CD4-positive, alpha-beta T cell (primary cell): ENCODE results near the gene FSTL3. TPM values are rescaled to one million over a fixed set of nuclear protein-coding genes. Genes with fewer than 3 reads are reported as not detected.

ENCODE experiments used
- ATAC-seq: fragments of 200-7000 bp; cut with Tn5 transposase; one replicate; pipeline ENCODE4 v1.10.0; 2022; ENCODE audit warnings: mild to moderate bottlenecking; ENCODE audit not compliant: poor library complexity
- CTCF ChIA-PET: fragments of 350-600 bp; sonication (Branson Sonifier 250); formaldehyde crosslinking; loops from one replicate; lab custom pipeline; 2021; ENCODE audit warnings: antibody characterized with exemption, inconsistent platforms; lab: Charles Lee
- POLR2A ChIA-PET: fragments of 350-600 bp; sonication (Branson Sonifier 250); formaldehyde crosslinking; loops from one replicate; lab custom pipeline; 2021; ENCODE audit warnings: antibody characterized with exemption, inconsistent platforms; lab: Charles Lee
- DNase-seq, 14 experiments: peaks; one replicate each; pipeline ENCODE4 v3.0.0-alpha.2; 2013 to 2020; ENCODE audit warnings: mixed read lengths in 2 of 14
- H3K27ac ChIP-seq, 2 donors: one replicate each; pipeline versions ENCODE4 v1.5.1 to v1.7.0; 2013; ENCODE audit warnings: low read length in 2 of 2, low read depth in 1 of 2, mild to moderate bottlenecking in 1 of 2
- H3K27me3 ChIP-seq, 2 experiments: 1 replicate in 1 of 2; 2 replicates in 1 of 2; pipeline versions ENCODE4 v1.6.1 to v1.7.0; 2013; ENCODE audit warnings: low read length in 2 of 2, control low read depth in 1 of 2, mild to moderate bottlenecking in 1 of 2, moderate library complexity in 1 of 2; ENCODE audit not compliant: insufficient read depth in 2 of 2, control insufficient read depth in 1 of 2
- H3K36me3 ChIP-seq: one replicate; pipeline ENCODE4 v1.6.1; 2013; ENCODE audit warnings: low read length, control low read depth; ENCODE audit not compliant: insufficient read depth
- H3K4me1 ChIP-seq: one replicate; pipeline ENCODE4 v1.6.1; 2013; ENCODE audit warnings: low read length, control low read depth; ENCODE audit not compliant: insufficient read depth
- H3K4me3 ChIP-seq: one replicate; pipeline ENCODE4 v1.5.1; 2013; ENCODE audit warnings: mild to moderate bottlenecking, low read length, moderate library complexity
- H3K9me3 ChIP-seq, 2 experiments: 1 replicate in 1 of 2; 2 replicates in 1 of 2; pipeline versions ENCODE4 v1.6.1 to v1.7.0; 2013; ENCODE audit warnings: low read length in 2 of 2, mild to moderate bottlenecking in 2 of 2, control low read depth in 1 of 2, moderate library complexity in 1 of 2; ENCODE audit not compliant: control insufficient read depth in 1 of 2, insufficient read depth in 1 of 2
- H3K27ac Mint-ChIP-seq: one replicate; pipeline ENCODE4 v1.8.0; 2020; ENCODE audit warnings: mixed read lengths
- H3K27me3 Mint-ChIP-seq: one replicate; pipeline ENCODE4 v1.8.0; 2021; ENCODE audit warnings: mixed read lengths
- H3K36me3 Mint-ChIP-seq: one replicate; pipeline ENCODE4 v1.8.0; 2021; ENCODE audit warnings: low read depth, mixed read lengths
- H3K4me1 Mint-ChIP-seq: one replicate; pipeline ENCODE4 v1.8.0; 2021; ENCODE audit warnings: low read depth, mixed read lengths
- H3K4me3 Mint-ChIP-seq: one replicate; pipeline ENCODE4 v1.8.0; 2020; ENCODE audit warnings: mild to moderate bottlenecking, mixed read lengths
- H3K9me3 Mint-ChIP-seq: one replicate; pipeline ENCODE4 v1.8.0; 2020; ENCODE audit warnings: mixed read lengths
- intact Hi-C, 2 experiments: fragments of 100-400 bp; cut with DNase I in 1 of 2; cut with micrococcal nuclease in 1 of 2; formaldehyde crosslinking; loops; one replicate each; pipeline versions ENCODE4 v1.15.1 to v1.9.0; 2023 to 2025; cut with DNase I, micrococcal nuclease
- total RNA-seq, 174 experiments: library from RNA in 2 of 174; stranded (reverse) in 2 of 174; gene quantifications; one replicate each; pipeline ENCODE4 v1.2.3 and lab custom pipeline; 2021 to 2026
- TF ChIP-seq, protein P1 (sequence below): fragments of 200-600 bp; IDR thresholded peaks from one replicate; pipeline ENCODE4 v1.8.0; 2022; ENCODE audit warnings: antibody characterized with exemption, mild to moderate bottlenecking

The FSTL3 gene
- total RNA-seq, 2 experiments from 2014 or later, result 2.2 to 3.4 TPM

DNA sequence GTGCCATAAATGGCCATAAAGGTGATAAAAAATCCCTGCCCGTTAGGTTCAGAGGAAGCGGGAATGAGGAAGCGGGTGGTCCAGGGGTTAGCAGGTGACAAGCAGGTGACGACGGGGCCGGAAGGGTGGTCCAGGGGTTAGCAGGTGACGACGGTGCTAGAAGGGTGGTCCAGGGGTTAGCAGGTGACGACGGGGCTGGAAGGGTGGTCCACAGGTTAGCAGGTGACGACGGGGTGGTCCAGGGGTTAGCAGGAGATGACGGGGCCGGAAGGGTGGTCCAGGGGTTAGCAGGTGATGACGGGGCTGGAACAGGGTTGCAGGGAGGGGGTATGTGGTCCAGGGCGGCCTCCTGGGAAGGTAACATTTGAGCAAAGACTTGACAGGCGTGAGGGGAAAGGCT lies 12.8 kb downstream of the FSTL3 start:
- ChIA-PET CTCF (no interaction called here), POLR2A (no interaction called here)
- H3K4me1 Mint-ChIP-seq, result no peaks in the 10 kb centered on the region
- H3K27ac ChIP-seq, result no peak overlapping the region
- peak in 1 of 14 experiments; percentile 12 for DNase-seq
- H3K4me1 ChIP-seq, result no peaks in the 10 kb centered on the region
- no peak overlapping the region for H3K27ac Mint-ChIP-seq
- no peaks in the 10 kb centered on the region for H3K9me3 ChIP-seq
- H3K4me3 ChIP-seq, result no peak overlapping the region
- no peak for ATAC-seq
- intact Hi-C loops, result no loop called here
- no peaks in the 10 kb centered on the region for H3K27me3 Mint-ChIP-seq
- no peak overlapping the region for H3K4me3 Mint-ChIP-seq
- no peaks in the 10 kb centered on the region for H3K9me3 Mint-ChIP-seq
- H3K36me3 Mint-ChIP-seq, result no peaks in the 10 kb centered on the region
- H3K36me3 ChIP-seq, result no peaks in the 10 kb centered on the region
- H3K27me3 ChIP-seq, result no peaks in the 10 kb centered on the region
- TF ChIP-seq, protein P1, sequence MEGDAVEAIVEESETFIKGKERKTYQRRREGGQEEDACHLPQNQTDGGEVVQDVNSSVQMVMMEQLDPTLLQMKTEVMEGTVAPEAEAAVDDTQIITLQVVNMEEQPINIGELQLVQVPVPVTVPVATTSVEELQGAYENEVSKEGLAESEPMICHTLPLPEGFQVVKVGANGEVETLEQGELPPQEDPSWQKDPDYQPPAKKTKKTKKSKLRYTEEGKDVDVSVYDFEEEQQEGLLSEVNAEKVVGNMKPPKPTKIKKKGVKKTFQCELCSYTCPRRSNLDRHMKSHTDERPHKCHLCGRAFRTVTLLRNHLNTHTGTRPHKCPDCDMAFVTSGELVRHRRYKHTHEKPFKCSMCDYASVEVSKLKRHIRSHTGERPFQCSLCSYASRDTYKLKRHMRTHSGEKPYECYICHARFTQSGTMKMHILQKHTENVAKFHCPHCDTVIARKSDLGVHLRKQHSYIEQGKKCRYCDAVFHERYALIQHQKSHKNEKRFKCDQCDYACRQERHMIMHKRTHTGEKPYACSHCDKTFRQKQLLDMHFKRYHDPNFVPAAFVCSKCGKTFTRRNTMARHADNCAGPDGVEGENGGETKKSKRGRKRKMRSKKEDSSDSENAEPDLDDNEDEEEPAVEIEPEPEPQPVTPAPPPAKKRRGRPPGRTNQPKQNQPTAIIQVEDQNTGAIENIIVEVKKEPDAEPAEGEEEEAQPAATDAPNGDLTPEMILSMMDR, result no peak

DNA sequence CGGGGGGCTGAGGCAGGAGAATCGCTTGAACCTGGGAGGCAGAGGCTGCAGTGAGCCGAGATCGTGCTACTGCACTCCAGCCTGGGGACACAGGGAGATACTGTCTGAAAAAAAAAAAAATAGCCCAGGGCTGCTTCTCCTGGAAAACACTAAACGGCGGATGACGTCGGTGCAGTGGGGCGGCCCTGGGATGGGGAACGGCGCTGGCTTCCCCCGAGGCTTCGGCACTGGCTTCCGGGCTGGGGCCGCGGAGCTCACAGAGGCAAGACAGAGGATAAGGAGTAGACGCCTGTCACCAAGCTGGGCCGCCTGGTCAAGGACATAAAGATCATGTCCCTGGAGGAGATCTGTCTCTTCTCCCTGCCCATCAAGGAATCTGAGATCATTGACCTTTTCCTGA lies 14.0 kb downstream of the FSTL3 start:
- CTCF ChIA-PET, result no interaction called here
- H3K27me3 Mint-ChIP-seq, result peaks cover 7% of the 10 kb centered on the region
- no peak for DNase-seq
- Histone ChIP-seq H3K4me3 (no peak overlapping the region), H3K27ac (no peak overlapping the region), H3K4me1 (peaks cover 8% of the 10 kb centered on the region), H3K9me3 (peaks cover 0 to 6% of the 10 kb centered on the region in 2 experiments), H3K36me3 (no peaks in the 10 kb centered on the region), H3K27me3 (peaks cover 7% of the 10 kb centered on the region in 2 experiments)
- no peaks in the 10 kb centered on the region for H3K36me3 Mint-ChIP-seq
- no peaks in the 10 kb centered on the region for H3K9me3 Mint-ChIP-seq
- no peaks in the 10 kb centered on the region for H3K4me1 Mint-ChIP-seq
- ATAC-seq, result no peak
- intact Hi-C loops, result no loop called here
- POLR2A ChIA-PET, result no interaction called here
- no peak overlapping the region for H3K27ac Mint-ChIP-seq
- TF ChIP-seq, protein P1, result no peak
- H3K4me3 Mint-ChIP-seq, result no peak overlapping the region

DNA sequence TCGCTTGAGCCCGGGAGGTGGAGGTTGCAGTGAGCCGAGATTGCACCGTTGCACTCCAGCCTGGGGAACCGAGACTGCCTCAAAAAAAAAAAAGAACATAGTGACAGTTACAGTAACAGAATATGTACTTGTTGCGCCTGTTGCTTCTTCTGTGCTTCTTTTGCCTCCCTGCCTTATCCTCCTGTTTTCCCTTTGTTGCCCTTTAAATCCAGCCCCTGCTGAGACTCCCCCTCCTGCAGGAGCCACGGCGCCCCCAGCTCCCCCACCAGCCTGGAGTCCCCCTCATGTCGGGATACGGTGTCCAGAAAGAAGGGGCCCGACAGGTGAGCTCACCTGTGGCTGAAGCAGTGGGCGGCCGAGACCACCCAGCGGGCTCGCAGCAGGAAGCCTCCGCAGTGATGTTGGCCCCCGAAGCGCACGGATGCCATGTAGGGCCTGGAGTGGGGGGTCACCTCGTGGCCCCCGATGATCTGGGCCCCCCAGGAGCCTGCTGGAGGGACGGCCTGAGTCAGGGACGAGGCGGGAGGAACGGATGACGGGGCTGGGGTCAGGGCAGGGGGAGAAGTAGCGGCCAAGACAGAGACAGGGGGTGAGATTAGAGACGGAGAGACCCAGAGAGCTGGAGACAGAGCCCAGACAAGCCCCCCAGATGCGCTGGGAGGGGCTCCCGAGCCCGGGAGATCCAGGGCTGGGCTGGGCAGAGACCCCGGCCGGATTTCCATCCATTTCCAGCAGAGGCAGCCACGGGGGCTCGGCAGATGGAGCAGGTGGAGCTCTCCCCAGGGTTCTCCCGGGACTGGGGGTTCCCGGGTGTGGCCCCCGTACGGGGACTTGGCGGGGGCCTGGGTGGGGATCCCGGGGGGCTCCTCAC lies 18.5 kb downstream of the FSTL3 start:
- DNase-seq (peak in 1 of 14 experiments; percentile 13), ATAC-seq (no peak)
- Histone ChIP-seq H3K27ac (no peak overlapping the region), H3K27me3 (peaks cover 21 to 30% of the 10 kb centered on the region in 2 experiments), H3K4me3 (no peak overlapping the region), H3K9me3 (peaks cover 0 to 14% of the 10 kb centered on the region in 2 experiments), H3K36me3 (no peaks in the 10 kb centered on the region), H3K4me1 (peaks cover 17% of the 10 kb centered on the region)
- ChIA-PET POLR2A (no interaction called here), CTCF (no interaction called here)
- H3K4me1 Mint-ChIP-seq, result no peaks in the 10 kb centered on the region
- no peak overlapping the region for H3K4me3 Mint-ChIP-seq
- TF ChIP-seq, protein P1, result no peak
- no peak overlapping the region for H3K27ac Mint-ChIP-seq
- peaks cover 24% of the 10 kb centered on the region for H3K27me3 Mint-ChIP-seq
- no peaks in the 10 kb centered on the region for H3K9me3 Mint-ChIP-seq
- intact Hi-C loops, result no loop called here
- H3K36me3 Mint-ChIP-seq, result no peaks in the 10 kb centered on the region
